ENCODE results near the gene MAFG.

DNA sequence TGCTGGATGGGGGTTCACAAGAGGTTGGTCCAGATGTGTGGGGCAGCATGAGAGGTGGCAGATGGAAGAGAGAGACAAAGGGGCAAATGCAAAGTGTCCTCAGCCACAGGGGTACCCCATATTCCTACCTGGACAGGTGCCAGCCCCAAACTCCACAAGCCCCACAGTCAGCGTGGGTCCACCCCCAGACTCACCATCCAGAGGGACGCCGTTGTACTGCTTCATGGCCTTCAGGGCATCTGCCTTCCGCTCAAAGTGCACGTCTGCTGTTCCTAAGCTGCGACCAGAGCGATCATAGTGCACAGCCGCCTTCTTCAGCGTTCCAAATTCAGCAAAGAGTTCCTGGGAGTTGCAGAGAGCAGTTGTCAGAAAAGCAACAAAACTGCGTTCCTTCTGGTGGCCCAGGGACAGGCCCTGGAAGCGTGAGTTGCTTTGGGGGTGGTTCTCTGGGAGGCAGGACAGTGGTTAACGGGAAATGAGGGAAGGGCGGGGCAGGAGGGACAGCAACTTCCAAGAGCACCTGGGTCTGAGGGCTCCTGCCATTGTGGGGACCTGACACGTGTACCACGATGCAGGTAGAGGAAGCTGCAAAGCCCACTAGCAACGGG, 38.4 kb downstream of the MAFG start:
- TF ChIP-seq ZNF274 (IDR thresholded peaks at IDR 0.05; ENCODE audit: low read depth, low read length) (no peak), YY1 (IDR thresholded peaks at IDR 0.05; ENCODE audit: insufficient read depth, insufficient read length) (no peak)

Measured in NT2/D1 (cell line).